ENCODE measurements around the gene FYCO1.

The FYCO1 gene

DNA sequence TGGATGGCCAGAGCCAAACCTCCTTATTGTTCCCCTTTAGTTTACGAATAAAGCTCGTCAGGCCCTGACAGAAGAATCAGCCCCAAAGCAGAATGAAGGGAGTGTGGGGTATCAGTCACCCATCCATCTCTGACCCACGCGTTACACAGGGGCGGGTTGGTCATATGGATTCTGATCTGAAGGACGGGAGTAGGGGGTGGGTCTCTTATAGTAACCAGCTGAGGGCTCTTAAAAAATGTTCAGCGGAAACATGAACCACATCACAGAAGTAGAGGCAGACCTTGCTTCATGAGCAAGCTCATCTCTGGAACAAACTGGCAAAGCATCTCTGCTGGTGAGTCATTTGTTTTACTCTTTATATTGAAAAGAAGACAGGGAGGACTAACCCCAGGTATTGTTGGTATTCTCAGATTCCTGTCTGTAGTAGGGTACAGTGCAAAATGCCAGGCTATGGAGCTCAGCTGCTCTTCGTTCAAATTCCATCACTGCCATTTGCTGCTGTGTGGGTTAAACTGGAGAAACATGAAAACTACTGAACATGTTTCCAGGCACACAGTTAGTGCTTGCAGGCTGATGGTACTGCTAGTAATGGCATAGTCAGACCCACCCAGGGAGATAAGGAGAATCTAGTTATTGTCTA lies 52.3 kb downstream of the FYCO1 start, which contains the start of gene CXCR6:
TSS of gene CXCR6 (plus strand) at position 258 of the 640 bp plus-strand sequence. CDS start 3,018 bp downstream, outside the sequence.
- no peak for DNase-seq (ENCODE audit: low read depth)

GRCh38 chr3:45942051-45942825 lies 53.4 kb downstream of the FYCO1 start:
- no peak for DNase-seq (ENCODE audit: low read depth)

DNA sequence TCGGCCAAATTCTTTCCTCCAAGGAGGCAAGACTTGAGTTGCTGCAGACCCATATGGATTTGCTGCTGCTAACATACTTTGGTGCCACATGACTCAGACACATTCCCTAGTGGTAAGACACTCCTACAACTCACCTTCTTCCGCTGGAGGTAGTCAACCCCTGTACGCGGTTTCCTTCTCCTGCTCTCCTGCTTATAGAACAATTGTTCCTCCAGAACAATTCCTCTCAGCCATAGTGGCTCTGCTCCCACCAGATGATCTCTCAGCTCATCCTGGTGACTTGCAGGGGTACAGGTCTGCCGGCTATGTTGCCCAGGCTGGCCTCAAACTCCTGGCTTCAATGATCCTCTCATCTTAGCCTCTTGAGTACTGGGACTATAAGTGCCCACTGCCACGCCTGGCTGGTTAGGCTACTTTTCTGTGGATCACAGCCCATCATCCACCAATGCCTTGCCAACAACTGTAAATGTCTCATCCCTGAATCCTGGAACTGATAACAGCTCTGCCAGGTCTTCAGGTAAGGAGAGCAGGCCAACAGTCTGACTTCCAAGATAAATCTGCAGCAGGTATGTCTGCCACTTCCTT lies 54.8 kb downstream of the FYCO1 start:
- DNase-seq (ENCODE audit: low read depth): no peak

DNA sequence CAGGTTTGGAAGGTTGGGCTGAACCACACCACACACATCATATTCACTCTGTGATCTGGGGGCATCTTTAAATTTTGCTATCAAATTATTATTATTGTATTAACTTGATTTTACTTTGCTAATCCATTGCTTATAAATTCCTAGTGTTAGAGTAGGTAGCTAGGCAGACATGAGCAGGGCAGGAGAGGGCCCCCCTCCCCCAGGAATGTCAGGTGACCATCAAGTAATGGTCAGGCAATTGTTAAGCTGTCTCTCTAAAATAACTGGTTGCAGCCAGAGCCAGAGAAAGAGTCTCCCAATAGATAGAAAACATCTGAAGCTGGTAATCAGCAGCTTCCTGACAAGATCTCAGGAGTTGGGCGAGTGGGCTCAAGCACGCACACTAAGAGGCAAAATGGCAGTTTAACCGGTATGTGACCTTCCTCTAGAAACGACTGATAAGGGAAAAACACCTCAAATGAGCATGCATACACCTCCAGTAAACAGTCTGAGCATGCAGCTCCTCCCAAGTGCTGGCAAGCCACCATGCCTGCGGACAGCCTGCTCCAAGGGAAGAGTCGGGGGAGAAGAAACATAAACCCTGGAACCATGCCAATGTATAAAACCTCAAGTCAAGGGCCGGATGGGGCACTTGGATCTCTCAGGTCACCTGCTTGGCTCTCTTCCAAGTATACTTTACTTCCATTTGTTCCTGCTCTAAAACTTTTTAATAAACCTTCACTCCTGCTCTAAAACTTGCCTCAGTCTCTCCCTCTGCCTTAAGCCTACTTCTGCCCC lies 55.4 kb downstream of the FYCO1 start:
- no peak for DNase-seq (ENCODE audit: low read depth)

DNA sequence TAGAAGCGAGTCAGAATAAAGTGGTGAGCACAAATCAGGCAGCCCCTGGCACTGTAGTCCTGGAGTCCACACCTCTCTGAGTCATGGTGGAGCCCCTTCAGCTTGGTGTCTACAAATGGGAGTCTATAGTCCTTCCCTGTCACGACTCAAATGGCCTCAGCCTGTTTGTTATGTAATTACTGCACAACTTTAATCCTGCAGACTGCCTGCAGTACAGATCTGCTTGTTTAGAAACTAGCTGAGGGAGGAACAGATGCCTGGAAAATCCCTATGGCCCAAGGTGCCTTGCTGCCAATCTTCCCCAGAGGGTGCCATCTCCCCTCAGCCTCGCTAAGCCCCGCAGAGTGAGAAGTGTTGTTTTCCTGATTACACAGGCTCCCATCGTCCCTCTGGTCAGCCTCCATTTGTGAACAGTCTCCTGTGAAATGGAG lies 56.3 kb downstream of the FYCO1 start:
- DNase-seq (ENCODE audit: low read depth): no peak

DNA sequence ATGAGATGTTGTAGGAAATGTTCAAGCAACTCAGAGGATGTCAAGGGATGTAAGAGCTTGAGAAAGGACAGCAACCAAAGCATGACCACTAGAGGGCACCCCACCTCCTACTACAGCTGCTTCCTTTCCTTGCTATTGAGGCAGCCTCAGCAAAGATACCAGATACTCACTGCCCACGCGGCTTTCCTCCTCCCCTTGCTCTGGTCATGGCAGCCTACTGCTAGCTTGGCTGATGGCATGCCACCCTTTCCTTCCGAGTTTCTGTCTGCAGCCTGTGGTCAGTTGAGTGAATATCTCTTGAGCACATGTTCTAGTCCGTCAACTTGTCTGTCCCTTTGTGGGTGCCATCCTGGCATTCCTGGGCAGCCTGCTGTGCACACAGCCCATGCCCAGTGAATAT lies 56.8 kb downstream of the FYCO1 start:
- peak; percentile 85 for DNase-seq (ENCODE audit: low read depth)

DNA sequence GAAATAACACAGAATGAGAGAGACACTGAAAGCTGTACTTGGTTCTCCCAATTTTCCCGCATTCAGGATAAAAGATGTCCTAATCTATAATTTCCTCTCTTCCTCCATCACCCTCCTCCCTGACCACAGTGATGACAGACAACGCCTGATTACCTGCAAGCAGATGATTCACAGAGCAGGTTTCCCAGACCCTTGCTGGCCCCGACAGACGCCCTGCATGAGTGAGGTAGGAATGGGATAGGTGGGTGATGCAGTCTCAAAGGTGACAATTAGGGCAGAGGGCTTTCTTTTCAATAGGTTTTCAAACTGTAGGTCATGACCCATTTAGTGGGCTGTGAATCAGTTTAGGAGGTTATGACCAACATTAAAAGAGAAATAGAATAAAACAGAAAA lies 57.6 kb downstream of the FYCO1 start:
- no peak for DNase-seq (ENCODE audit: low read depth)

GRCh38 chr3:45937206-45938042 lies 58.2 kb downstream of the FYCO1 start:
- DNase-seq (ENCODE audit: low read depth): no peak

GRCh38 chr3:45936261-45936660 lies 59.4 kb downstream of the FYCO1 start:
- DNase-seq (ENCODE audit: low read depth): no peak

GRCh38 chr3:45933591-45933990 lies 62.0 kb downstream of the FYCO1 start:
- DNase-seq (ENCODE audit: low read depth): no peak

GRCh38 chr3:45932112-45932511 lies 63.5 kb downstream of the FYCO1 start:
- DNase-seq (ENCODE audit: low read depth): no peak

DNA sequence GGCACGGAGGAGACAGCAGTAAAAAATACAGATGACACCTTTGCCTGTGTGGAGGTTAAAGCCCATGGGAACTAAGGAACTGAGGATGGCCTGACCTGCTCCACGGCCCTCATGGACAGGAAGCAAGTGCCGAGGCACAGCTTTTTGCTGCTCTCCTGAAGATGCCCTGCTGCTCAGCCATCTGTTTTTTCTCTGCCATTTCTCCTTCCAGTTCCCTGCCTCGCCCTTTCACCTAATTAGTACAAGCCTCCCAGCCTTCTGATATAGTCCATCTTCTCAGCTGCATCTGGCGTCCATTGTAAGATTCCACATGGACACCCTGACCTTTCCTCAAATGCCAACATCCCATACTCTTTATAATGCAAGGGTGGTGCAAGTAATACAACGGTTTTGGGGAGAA lies 64.1 kb downstream of the FYCO1 start:
- no peak for DNase-seq (ENCODE audit: low read depth)

GRCh38 chr3:45929042-45929679 lies 66.5 kb downstream of the FYCO1 start:
- DNase-seq (ENCODE audit: low read depth): peak; percentile 11

GRCh38 chr3:45927881-45928280 lies 67.7 kb downstream of the FYCO1 start:
- no peak for DNase-seq (ENCODE audit: low read depth)

DNA sequence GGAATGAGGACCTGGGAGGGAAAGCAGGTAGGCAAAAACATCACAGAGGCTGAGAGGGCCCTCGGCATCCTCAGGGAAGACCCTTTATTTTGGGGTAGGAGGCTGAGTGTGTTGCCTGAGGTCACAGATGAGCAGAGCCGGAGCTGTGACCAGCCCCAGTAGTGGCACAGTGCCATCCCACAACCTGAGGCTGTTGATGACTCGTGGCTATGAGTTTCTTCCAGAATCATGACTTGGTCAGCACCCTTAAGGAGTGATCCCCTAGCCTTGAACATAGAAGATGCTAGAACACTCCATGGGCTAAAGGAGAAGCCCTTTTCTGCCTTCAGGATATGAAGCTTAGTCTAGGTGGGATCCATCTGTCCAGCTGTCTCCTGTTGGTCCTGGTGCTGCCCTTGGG lies 71.9 kb downstream of the FYCO1 start:
- no peak for DNase-seq (ENCODE audit: low read depth)

DNA sequence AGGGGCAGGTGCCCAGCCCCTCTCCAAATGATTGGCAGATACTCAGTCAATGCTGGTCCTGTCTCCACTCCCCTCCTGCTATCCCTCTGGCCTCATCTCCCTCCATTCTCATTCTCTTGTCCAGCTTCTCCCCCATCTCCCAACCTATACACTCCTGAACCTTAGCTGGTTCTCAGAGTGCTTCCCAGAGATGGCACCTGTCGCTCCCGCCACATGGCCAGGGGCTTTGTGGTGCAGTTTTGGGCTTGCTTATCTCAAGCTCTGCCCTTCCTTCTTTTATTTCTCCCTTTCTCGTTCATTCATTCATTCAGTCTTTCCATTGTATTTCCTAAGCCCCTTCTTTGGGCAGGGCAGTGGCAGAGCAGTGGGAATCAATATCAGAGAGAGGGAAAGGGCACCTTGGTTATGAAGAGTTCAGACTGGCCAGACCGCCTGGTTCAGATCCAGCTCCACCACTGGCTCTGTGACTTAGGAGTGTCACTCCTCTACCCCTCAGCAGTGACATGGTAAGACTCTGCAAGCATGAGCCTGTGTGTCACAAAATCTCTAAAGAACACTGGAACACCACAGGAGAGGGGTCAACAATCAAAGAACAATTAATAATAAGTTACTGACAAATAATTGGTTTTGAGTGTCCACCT lies 72.6 kb downstream of the FYCO1 start:
- no peak for DNase-seq (ENCODE audit: low read depth)

DNA sequence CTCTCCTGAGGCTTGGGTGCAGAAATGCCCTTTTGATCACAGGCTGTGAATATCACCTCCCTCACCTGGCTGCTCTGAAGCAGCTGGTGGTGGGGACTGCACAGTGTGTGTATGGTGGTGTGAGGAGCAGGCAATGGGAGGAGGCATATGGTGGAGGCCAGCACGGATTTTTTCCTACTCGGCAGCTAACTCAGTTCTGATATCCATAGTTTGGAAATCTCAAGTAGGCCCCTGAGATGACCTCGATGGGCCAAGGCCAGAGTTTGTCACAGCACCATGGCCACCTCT lies 73.6 kb downstream of the FYCO1 start:
- DNase-seq (ENCODE audit: low read depth): no peak

DNA sequence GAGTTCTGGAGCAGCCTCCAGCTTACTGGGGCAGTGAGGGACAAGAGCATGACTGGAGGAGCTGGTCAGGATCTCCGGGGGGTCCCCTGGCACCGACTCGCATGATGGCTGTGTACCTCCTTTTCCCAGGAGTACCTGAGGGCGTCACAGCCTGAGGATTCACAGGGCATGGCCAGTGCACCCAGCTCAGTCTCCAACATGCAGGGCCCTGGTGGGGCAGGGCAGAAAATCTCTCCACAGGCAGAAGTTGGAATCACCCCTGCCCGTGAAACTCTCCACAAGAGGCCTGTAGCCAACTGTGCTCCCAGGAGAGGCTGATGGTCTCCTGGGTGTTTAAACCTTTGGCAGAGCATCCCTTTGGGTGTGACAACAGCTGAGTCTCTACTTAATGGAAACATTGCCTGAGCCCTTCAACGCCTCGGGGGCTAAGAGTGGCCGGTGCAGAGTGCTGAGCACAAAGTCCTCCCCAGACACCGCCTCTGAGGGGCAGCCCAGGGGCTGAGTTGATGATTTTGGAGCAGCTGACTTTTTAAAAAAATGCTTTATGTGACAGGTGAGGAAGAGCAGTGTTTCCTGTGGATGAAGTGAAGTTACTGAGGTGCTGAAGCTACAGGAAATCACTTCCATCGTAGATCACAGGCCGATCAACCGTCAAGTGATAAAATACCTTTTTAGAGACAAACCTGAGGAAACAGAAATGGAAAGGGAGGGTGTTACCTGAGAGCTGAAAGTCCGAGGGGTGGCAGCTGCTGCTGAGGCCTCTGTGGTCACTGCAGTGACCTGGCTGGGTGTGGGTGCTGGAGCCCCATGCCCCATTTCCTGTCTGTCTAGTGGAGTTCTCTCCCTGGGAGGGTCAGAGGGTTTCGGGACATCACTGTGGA lies 74.2 kb downstream of the FYCO1 start:
- no peak for DNase-seq (ENCODE audit: low read depth)

- no peak for DNase-seq (ENCODE audit: low read depth)
These were observed 78.3 kb downstream of the FYCO1 start for GRCh38 chr3:45917146-45917898.
